Measurements from ENCODE around the gene OR14J1.
A peak's percentile ranks its signal among the peaks of the same experiment; 100 is the strongest.

The OR14J1 gene

GRCh38 chr6:29301316-29301715 lies at the start of gene OR14J1:
TSS of gene OR14J1 (plus strand) at chr6:29301701. CDS start at chr6:29306690, 4,989 bp downstream.
- TF ChIP-seq MAX (IDR thresholded peaks at IDR 0.05; ENCODE audit: low read depth, low read length) = no peak
- no peak for TF ChIP-seq CTCF (IDR thresholded peaks at IDR 0.05; ENCODE audit: low read depth, low read length)
- TF ChIP-seq MYC (IDR thresholded peaks at IDR 0.05; ENCODE audit: low read depth, low read length) = no peak
- no peak for TF ChIP-seq POLR2A (IDR thresholded peaks at IDR 0.05; ENCODE audit: extremely low read depth, insufficient read length)
- no peak for DNase-seq (ENCODE audit: low read depth)
- no peak within 1 kb of the TSS for H3K4me3 ChIP-seq (ENCODE audit: low read depth, low read length)

GRCh38 chr6:29251736-29252135 lies 49.8 kb upstream of the OR14J1 start:
- no peak for DNase-seq (ENCODE audit: low read depth)
- H3K4me3 ChIP-seq (ENCODE audit: low read depth, low read length) = no peak overlapping the region
- TF ChIP-seq POLR2A (IDR thresholded peaks at IDR 0.05; ENCODE audit: extremely low read depth, insufficient read length) (no peak), CTCF (IDR thresholded peaks at IDR 0.05; ENCODE audit: low read depth, low read length) (no peak), MAX (IDR thresholded peaks at IDR 0.05; ENCODE audit: low read depth, low read length) (no peak), MYC (IDR thresholded peaks at IDR 0.05; ENCODE audit: low read depth, low read length) (no peak)

- no peak for TF ChIP-seq CTCF (IDR thresholded peaks at IDR 0.05; ENCODE audit: low read depth, low read length)
- TF ChIP-seq MAX (IDR thresholded peaks at IDR 0.05; ENCODE audit: low read depth, low read length) = no peak
- TF ChIP-seq MYC (IDR thresholded peaks at IDR 0.05; ENCODE audit: low read depth, low read length) = no peak
- TF ChIP-seq POLR2A (IDR thresholded peaks at IDR 0.05; ENCODE audit: extremely low read depth, insufficient read length) = no peak
- DNase-seq (ENCODE audit: low read depth) = peak; percentile 11
Observed at GRCh38 chr6:29255530-29255929, 46.0 kb upstream of the OR14J1 start.

GRCh38 chr6:29259721-29260120 lies 41.8 kb upstream of the OR14J1 start:
- no peak for TF ChIP-seq MAX (IDR thresholded peaks at IDR 0.05; ENCODE audit: low read depth, low read length)
- TF ChIP-seq CTCF (IDR thresholded peaks at IDR 0.05; ENCODE audit: low read depth, low read length) = no peak
- no peak for TF ChIP-seq MYC (IDR thresholded peaks at IDR 0.05; ENCODE audit: low read depth, low read length)
- no peak for TF ChIP-seq POLR2A (IDR thresholded peaks at IDR 0.05; ENCODE audit: extremely low read depth, insufficient read length)
- no peak for DNase-seq (ENCODE audit: low read depth)
- H3K4me3 ChIP-seq (ENCODE audit: low read depth, low read length) = no peak overlapping the region

More at GRCh38 chr6:29255530-29255929, 46.0 kb upstream of the OR14J1 start:
- no peak overlapping the region for H3K4me3 ChIP-seq (ENCODE audit: low read depth, low read length)

- TF ChIP-seq CTCF (IDR thresholded peaks at IDR 0.05; ENCODE audit: low read depth, low read length) (no peak), MAX (IDR thresholded peaks at IDR 0.05; ENCODE audit: low read depth, low read length) (no peak), MYC (IDR thresholded peaks at IDR 0.05; ENCODE audit: low read depth, low read length) (no peak), POLR2A (IDR thresholded peaks at IDR 0.05; ENCODE audit: extremely low read depth, insufficient read length) (no peak)
- no peak for DNase-seq (ENCODE audit: low read depth)
- no peak overlapping the region for H3K4me3 ChIP-seq (ENCODE audit: low read depth, low read length)
Observed at GRCh38 chr6:29263001-29263400, 38.5 kb upstream of the OR14J1 start.
